GM18508 (cell line): ENCODE results near the gene AMPD1.
A peak's percentile ranks its signal among the peaks of the same experiment; 100 is the strongest.

Experiments used
- ATAC-seq: cut with Tn5 transposase; IDR thresholded peaks from one replicate; pipeline ENCODE4 v1.9.1; 2021; ENCODE audit warnings: moderate number of reproducible peaks; ENCODE audit not compliant: insufficient read depth, unreplicated experiment

The AMPD1 gene

GRCh38 chr1:114695430-114696058 lies at the start of gene AMPD1:
Gene AMPD1 (minus strand): TSS chr1:114695546. CDS start chr1:114695471, 75 bp downstream.
- ATAC-seq = no peak

GRCh38 chr1:114741963-114742746 lies 46.8 kb upstream of the AMPD1 start:
- no peak for ATAC-seq

- no peak for ATAC-seq
Observed at GRCh38 chr1:114740331-114740730, 45.0 kb upstream of the AMPD1 start.

- ATAC-seq = no peak
Observed at GRCh38 chr1:114737314-114737849, 42.0 kb upstream of the AMPD1 start.

- no peak for ATAC-seq
Observed at GRCh38 chr1:114735479-114735878, 40.1 kb upstream of the AMPD1 start.

GRCh38 chr1:114729782-114730181 lies 34.4 kb upstream of the AMPD1 start:
- no peak for ATAC-seq

- ATAC-seq = no peak
Observed at GRCh38 chr1:114728553-114728952, 33.2 kb upstream of the AMPD1 start.

GRCh38 chr1:114725230-114725629 lies 29.9 kb upstream of the AMPD1 start:
- ATAC-seq = no peak

- ATAC-seq = no peak
Observed at GRCh38 chr1:114723915-114724314, 28.6 kb upstream of the AMPD1 start.

GRCh38 chr1:114723457-114723856 lies 28.1 kb upstream of the AMPD1 start:
- no peak for ATAC-seq

GRCh38 chr1:114720492-114720891 lies 25.1 kb upstream of the AMPD1 start:
- no peak for ATAC-seq

GRCh38 chr1:114719424-114719787 lies 24.1 kb upstream of the AMPD1 start:
- ATAC-seq = no peak

- no peak for ATAC-seq
Observed at GRCh38 chr1:114718661-114719423, 23.5 kb upstream of the AMPD1 start.

GRCh38 chr1:114716304-114717170 lies 21.2 kb upstream of the AMPD1 start, which contains the start of gene NRAS:
Gene NRAS (minus strand): TSS chr1:114716771. CDS start chr1:114716160, 611 bp downstream.
- ATAC-seq = peak; percentile 77

- ATAC-seq = no peak
Observed at GRCh38 chr1:114715952-114716303, 20.6 kb upstream of the AMPD1 start.

- ATAC-seq = no peak
Observed at GRCh38 chr1:114712977-114713376, 17.6 kb upstream of the AMPD1 start.

- no peak for ATAC-seq
Observed at GRCh38 chr1:114710360-114710759, 15.0 kb upstream of the AMPD1 start.

GRCh38 chr1:114707604-114708003 lies 12.3 kb upstream of the AMPD1 start:
- ATAC-seq = no peak

GRCh38 chr1:114703242-114703641 lies 7.9 kb upstream of the AMPD1 start:
- ATAC-seq = no peak

- no peak for ATAC-seq
Observed at GRCh38 chr1:114702737-114703136, 7.4 kb upstream of the AMPD1 start.
